ENCODE data around the gene PJA1. TPM values are rescaled to one million over a fixed set of nuclear protein-coding genes. Genes with fewer than 3 reads are reported as not detected.
A peak's percentile ranks its signal among the peaks of the same experiment; 100 is the strongest.

The PJA1 gene
- polyA plus RNA-seq, 3 donors, result 2.1 to 11.6 (median 8.8) TPM

GRCh38 chrX:69172937-69173336 lies 7.7 kb upstream of the PJA1 start:
- Histone ChIP-seq H2AFZ (ENCODE audit: insufficient read depth, low read depth, low read length, poor library complexity, severe bottlenecking) (no peak overlapping the region), H3K36me3 (replicated peaks in 1 of 2; ENCODE audit: control insufficient read depth in 1 of 2, insufficient read depth in 2 of 2, low read length in 2 of 2) (no peaks in the 10 kb centered on the region), H3K9me3 (replicated peaks in 1 of 2; ENCODE audit: control insufficient read depth in 1 of 2, insufficient read depth in 1 of 2, low read length in 2 of 2) (no peaks in the 10 kb centered on the region), H4K20me1 (ENCODE audit: insufficient read depth, low read length) (no peaks in the 10 kb centered on the region), H3K79me2 (ENCODE audit: insufficient read depth, low read length) (no peaks in the 10 kb centered on the region), H3K9ac (ENCODE audit: insufficient read depth, low read length, poor library complexity, severe bottlenecking) (no peak overlapping the region), H3K4me2 (replicated peaks; ENCODE audit: extremely low read depth, low read length, poor library complexity, severe bottlenecking) (no peak overlapping the region), H3K27me3 (ENCODE audit: control insufficient read depth in 2 of 2, insufficient read depth in 2 of 2, low read length in 2 of 2) (no peaks in the 10 kb centered on the region), H3K4me3 (replicated peaks in 1 of 3; ENCODE audit: low read depth in 2 of 3, low read length in 3 of 3) (no peak overlapping the region), H3K27ac (ENCODE audit: low read depth in 1 of 2, low read length in 2 of 2) (no peak overlapping the region), H3K4me1 (ENCODE audit: control insufficient read depth in 1 of 2, insufficient read depth in 2 of 2, low read length in 2 of 2) (no peaks in the 10 kb centered on the region)
- Mint-ChIP-seq H3K36me3 (no peaks in the 10 kb centered on the region), H3K27me3 (ENCODE audit: low read depth in 3 of 3) (peaks cover 4 to 12% (median 6%) of the 10 kb centered on the region in 3 donors), H3K4me3 (no peak overlapping the region), H3K9me3 (peaks cover 0 to 11% (median 5%) of the 10 kb centered on the region in 7 donors), H3K27ac (peak overlapping the region in 1 of 7 donors; percentile 45), H3K4me1 (no peaks in the 10 kb centered on the region)
- TF ChIP-seq CTCF (IDR thresholded peaks at IDR 0.05), result no peak
- WGBS (ENCODE audit: insufficient coverage), result 90% methylated on average over 2 of the region's 3 CpGs
- intact Hi-C loops (cut with micrococcal nuclease), result no loop called here
- no peak for DNase-seq

GRCh38 chrX:69170319-69170718 lies 5.1 kb upstream of the PJA1 start:
- TF ChIP-seq CTCF (IDR thresholded peaks at IDR 0.05), result no peak
- Histone ChIP-seq H4K20me1 (ENCODE audit: insufficient read depth, low read length) (no peaks in the 10 kb centered on the region), H3K27ac (ENCODE audit: low read depth in 1 of 2, low read length in 2 of 2) (no peak overlapping the region), H3K27me3 (ENCODE audit: control insufficient read depth in 2 of 2, insufficient read depth in 2 of 2, low read length in 2 of 2) (no peaks in the 10 kb centered on the region), H3K4me3 (replicated peaks in 1 of 3; ENCODE audit: low read depth in 2 of 3, low read length in 3 of 3) (no peak overlapping the region), H2AFZ (ENCODE audit: insufficient read depth, low read depth, low read length, poor library complexity, severe bottlenecking) (no peak overlapping the region), H3K9me3 (replicated peaks in 1 of 2; ENCODE audit: control insufficient read depth in 1 of 2, insufficient read depth in 1 of 2, low read length in 2 of 2) (no peaks in the 10 kb centered on the region), H3K4me2 (replicated peaks; ENCODE audit: extremely low read depth, low read length, poor library complexity, severe bottlenecking) (no peak overlapping the region), H3K36me3 (replicated peaks in 1 of 2; ENCODE audit: control insufficient read depth in 1 of 2, insufficient read depth in 2 of 2, low read length in 2 of 2) (no peaks in the 10 kb centered on the region), H3K4me1 (ENCODE audit: control insufficient read depth in 1 of 2, insufficient read depth in 2 of 2, low read length in 2 of 2) (no peaks in the 10 kb centered on the region), H3K9ac (ENCODE audit: insufficient read depth, low read length, poor library complexity, severe bottlenecking) (no peak overlapping the region), H3K79me2 (ENCODE audit: insufficient read depth, low read length) (no peaks in the 10 kb centered on the region)
- peaks cover 0 to 8% (median 0%) of the 10 kb centered on the region in 7 donors for H3K9me3 Mint-ChIP-seq
- no peak for DNase-seq
- H3K36me3 Mint-ChIP-seq, result no peaks in the 10 kb centered on the region
- intact Hi-C loops (cut with micrococcal nuclease), result no loop called here
- H3K27ac Mint-ChIP-seq, result no peak overlapping the region
- H3K4me1 Mint-ChIP-seq, result peaks cover 2% of the 10 kb centered on the region
- H3K4me3 Mint-ChIP-seq, result no peak overlapping the region
- H3K27me3 Mint-ChIP-seq (ENCODE audit: low read depth in 3 of 3), result peaks cover 4 to 14% (median 8%) of the 10 kb centered on the region in 3 donors
